Central memory CD8-positive, alpha-beta T cell (primary cell): Measurements from ENCODE around the gene PDGFD.

Experiments
- ATAC-seq: fragments of 150-1000 bp; cut with Tn5 transposase; replicated peaks from 2 replicates; pipeline ENCODE4 v1.10.0; 2022; ENCODE audit warnings: mild to moderate bottlenecking, moderate FRiP score, moderate number of reproducible peaks; ENCODE audit not compliant: poor library complexity, severe bottlenecking; ENCODE audit errors: extremely low read depth
- DNase-seq, 2 donors: peaks; one replicate each; pipeline ENCODE4 v3.0.0; 2021; ENCODE audit warnings: low spot score in 2 of 2
- H3K27ac Mint-ChIP-seq: one replicate; pipeline ENCODE4 v1.8.0; 2022; ENCODE audit warnings: low read depth, mild to moderate bottlenecking, moderate library complexity, mixed read lengths
- H3K27me3 Mint-ChIP-seq: one replicate; pipeline ENCODE4 v1.8.0; 2022; ENCODE audit warnings: mixed read lengths
- H3K36me3 Mint-ChIP-seq: one replicate; pipeline ENCODE4 v1.8.0; 2022; ENCODE audit warnings: mild to moderate bottlenecking, moderate library complexity, mixed read lengths; ENCODE audit not compliant: insufficient read depth
- H3K4me1 Mint-ChIP-seq: one replicate; pipeline ENCODE4 v1.8.0; 2022; ENCODE audit warnings: mixed read lengths
- H3K4me3 Mint-ChIP-seq: one replicate; pipeline ENCODE4 v1.8.0; 2022; ENCODE audit warnings: mild to moderate bottlenecking, moderate library complexity, mixed read lengths
- H3K9me3 Mint-ChIP-seq: one replicate; pipeline ENCODE4 v1.8.0; 2022; ENCODE audit warnings: mixed read lengths

Gene PDGFD

GRCh38 chr11:103881584-103881983 lies 282.4 kb downstream of the PDGFD start:
- H3K36me3 Mint-ChIP-seq, result no peaks in the 10 kb centered on the region
- ATAC-seq (no peak), DNase-seq (no peak)
- H3K27ac Mint-ChIP-seq, result no peak overlapping the region
- no peak overlapping the region for H3K4me3 Mint-ChIP-seq
- H3K4me1 Mint-ChIP-seq, result no peaks in the 10 kb centered on the region
- H3K27me3 Mint-ChIP-seq, result no peaks in the 10 kb centered on the region
- H3K9me3 Mint-ChIP-seq, result no peaks in the 10 kb centered on the region

GRCh38 chr11:103880968-103881367 lies 283.0 kb downstream of the PDGFD start:
- Mint-ChIP-seq H3K27me3 (no peaks in the 10 kb centered on the region), H3K27ac (no peak overlapping the region), H3K36me3 (no peaks in the 10 kb centered on the region), H3K4me1 (no peaks in the 10 kb centered on the region), H3K4me3 (no peak overlapping the region), H3K9me3 (no peaks in the 10 kb centered on the region)
- DNase-seq (no peak), ATAC-seq (no peak)

DNA sequence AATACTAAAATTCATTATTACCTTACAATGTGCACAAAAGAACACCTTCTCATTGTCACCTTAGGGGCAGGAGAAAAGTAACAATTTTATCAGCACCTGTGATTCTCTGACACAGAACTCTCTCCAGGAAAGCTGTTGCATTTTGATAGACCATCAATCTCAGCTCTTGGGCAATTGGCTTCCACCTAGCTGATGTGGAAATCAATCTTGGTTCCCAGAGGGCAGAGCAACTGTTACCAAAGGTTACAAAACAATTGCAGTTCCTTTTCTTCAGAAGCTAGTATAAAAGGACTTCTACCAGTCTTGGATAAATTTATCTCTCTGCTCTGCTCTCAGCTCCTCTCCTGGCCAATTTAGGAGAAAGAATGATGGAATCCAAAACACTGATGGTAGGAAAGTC lies 285.3 kb downstream of the PDGFD start:
- ATAC-seq (no peak), DNase-seq (no peak)
- H3K4me1 Mint-ChIP-seq, result no peaks in the 10 kb centered on the region
- H3K9me3 Mint-ChIP-seq, result no peaks in the 10 kb centered on the region
- H3K4me3 Mint-ChIP-seq, result no peak overlapping the region
- H3K27me3 Mint-ChIP-seq, result no peaks in the 10 kb centered on the region
- no peak overlapping the region for H3K27ac Mint-ChIP-seq
- no peaks in the 10 kb centered on the region for H3K36me3 Mint-ChIP-seq

- no peak for ATAC-seq
- H3K4me1 Mint-ChIP-seq, result no peaks in the 10 kb centered on the region
- H3K4me3 Mint-ChIP-seq, result no peak overlapping the region
- H3K9me3 Mint-ChIP-seq, result no peaks in the 10 kb centered on the region
- no peaks in the 10 kb centered on the region for H3K27me3 Mint-ChIP-seq
- DNase-seq, result no peak
- no peaks in the 10 kb centered on the region for H3K36me3 Mint-ChIP-seq
- H3K27ac Mint-ChIP-seq, result no peak overlapping the region
Measured at GRCh38 chr11:103877221-103877620, 286.7 kb downstream of the PDGFD start.

DNA sequence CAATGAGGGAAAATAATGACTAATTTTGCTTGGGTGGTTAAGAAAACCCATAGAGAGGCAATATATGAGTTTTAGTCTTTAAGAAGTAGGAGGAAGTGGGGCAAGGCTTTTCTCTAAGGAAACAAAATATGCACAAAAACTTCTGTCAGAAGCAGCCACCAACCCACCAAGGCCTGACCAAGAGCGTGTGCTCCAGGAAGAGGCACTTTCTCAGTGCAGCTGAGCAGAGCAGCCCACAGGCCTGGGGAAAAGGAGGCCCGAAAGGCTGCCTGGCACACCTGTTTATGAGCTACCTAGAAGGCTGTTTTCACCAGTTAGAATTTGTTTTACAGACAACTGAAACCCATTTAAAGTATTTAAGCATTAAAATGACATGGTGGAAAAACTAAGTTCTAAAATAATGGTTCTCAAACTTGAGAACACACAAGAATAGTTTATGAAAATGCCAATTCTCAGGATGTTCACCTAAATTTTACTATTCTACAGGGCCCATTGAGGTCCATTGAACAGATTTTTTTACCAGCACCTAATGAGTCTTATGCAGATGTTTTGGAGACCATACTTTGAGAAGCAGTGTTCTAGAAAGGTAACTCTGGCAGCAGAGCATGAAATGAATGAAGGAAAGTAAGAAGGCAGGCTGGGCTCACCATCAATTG lies 288.0 kb downstream of the PDGFD start:
- no peak overlapping the region for H3K4me3 Mint-ChIP-seq
- H3K4me1 Mint-ChIP-seq, result no peaks in the 10 kb centered on the region
- no peak for DNase-seq
- no peaks in the 10 kb centered on the region for H3K36me3 Mint-ChIP-seq
- H3K9me3 Mint-ChIP-seq, result no peaks in the 10 kb centered on the region
- no peak for ATAC-seq
- no peaks in the 10 kb centered on the region for H3K27me3 Mint-ChIP-seq
- no peak overlapping the region for H3K27ac Mint-ChIP-seq

GRCh38 chr11:103872748-103873147 lies 291.2 kb downstream of the PDGFD start:
- no peak overlapping the region for H3K27ac Mint-ChIP-seq
- ATAC-seq (no peak), DNase-seq (no peak)
- no peak overlapping the region for H3K4me3 Mint-ChIP-seq
- no peaks in the 10 kb centered on the region for H3K36me3 Mint-ChIP-seq
- H3K4me1 Mint-ChIP-seq, result no peaks in the 10 kb centered on the region
- H3K27me3 Mint-ChIP-seq, result no peaks in the 10 kb centered on the region
- H3K9me3 Mint-ChIP-seq, result no peaks in the 10 kb centered on the region

DNA sequence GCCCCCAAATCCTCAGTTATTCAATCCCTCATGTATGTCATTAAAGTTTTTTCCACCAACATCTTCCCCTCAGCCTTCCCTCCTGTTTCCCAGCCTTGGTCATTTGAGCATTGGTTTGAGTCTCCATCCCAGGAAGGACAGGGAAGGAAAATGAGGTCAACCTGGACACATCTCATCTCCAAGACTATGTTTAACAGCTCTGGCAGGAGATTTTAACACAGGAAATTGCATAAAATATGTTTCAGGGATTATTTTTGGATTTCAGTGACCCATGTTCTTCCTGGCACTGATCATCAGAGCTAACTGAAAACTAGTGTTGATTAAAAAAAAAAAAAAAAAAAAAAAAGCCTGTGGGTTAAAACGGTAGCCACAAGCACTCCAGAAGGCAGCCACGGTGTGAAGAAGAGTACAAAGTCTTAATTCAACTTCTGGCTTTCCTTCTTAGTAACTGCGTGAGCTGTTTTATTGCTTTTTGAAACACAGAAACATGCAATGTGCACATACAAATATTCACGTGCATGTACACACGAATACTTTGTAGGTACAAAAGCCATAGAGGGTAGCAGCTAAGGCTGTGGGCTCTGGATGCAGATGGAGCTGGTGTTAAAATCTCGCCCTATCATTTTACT lies 291.9 kb downstream of the PDGFD start:
- DNase-seq, result no peak
- no peaks in the 10 kb centered on the region for H3K4me1 Mint-ChIP-seq
- H3K36me3 Mint-ChIP-seq, result no peaks in the 10 kb centered on the region
- H3K9me3 Mint-ChIP-seq, result no peaks in the 10 kb centered on the region
- no peak overlapping the region for H3K27ac Mint-ChIP-seq
- H3K27me3 Mint-ChIP-seq, result no peaks in the 10 kb centered on the region
- no peak for ATAC-seq
- H3K4me3 Mint-ChIP-seq, result no peak overlapping the region

GRCh38 chr11:103870821-103871309 lies 293.1 kb downstream of the PDGFD start:
- H3K4me3 Mint-ChIP-seq, result no peak overlapping the region
- no peak overlapping the region for H3K27ac Mint-ChIP-seq
- H3K36me3 Mint-ChIP-seq, result no peaks in the 10 kb centered on the region
- DNase-seq (no peak), ATAC-seq (no peak)
- H3K4me1 Mint-ChIP-seq, result no peaks in the 10 kb centered on the region
- no peaks in the 10 kb centered on the region for H3K27me3 Mint-ChIP-seq
- H3K9me3 Mint-ChIP-seq, result no peaks in the 10 kb centered on the region

DNA sequence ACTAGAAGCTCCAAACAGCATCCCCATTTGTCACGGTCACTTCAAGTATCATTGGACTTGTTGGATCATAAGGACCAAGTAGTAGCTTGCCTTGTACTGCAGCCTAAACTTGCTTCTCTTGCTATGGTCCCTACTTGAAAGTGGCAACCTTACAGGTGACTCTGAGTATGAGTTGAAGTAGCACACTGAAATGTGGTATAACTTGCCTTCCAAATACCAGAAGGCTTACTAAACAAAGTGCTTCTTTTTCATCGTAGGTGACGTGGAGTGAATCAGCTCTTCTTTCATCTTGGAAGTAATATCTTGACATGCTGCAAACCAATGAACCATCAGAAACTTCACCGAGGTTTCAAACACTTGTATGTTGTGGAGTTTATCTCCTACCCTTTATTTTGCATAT lies 296.5 kb downstream of the PDGFD start:
- Mint-ChIP-seq H3K4me1 (no peaks in the 10 kb centered on the region), H3K27me3 (no peaks in the 10 kb centered on the region), H3K36me3 (no peaks in the 10 kb centered on the region), H3K4me3 (no peak overlapping the region), H3K27ac (no peak overlapping the region), H3K9me3 (no peaks in the 10 kb centered on the region)
- DNase-seq, result no peak
- ATAC-seq, result no peak

GRCh38 chr11:103863497-103863896 lies 300.4 kb downstream of the PDGFD start:
- DNase-seq, result no peak
- Mint-ChIP-seq H3K27ac (no peak overlapping the region), H3K27me3 (no peaks in the 10 kb centered on the region), H3K4me1 (no peaks in the 10 kb centered on the region), H3K4me3 (no peak overlapping the region), H3K9me3 (no peaks in the 10 kb centered on the region), H3K36me3 (no peaks in the 10 kb centered on the region)
- no peak for ATAC-seq

GRCh38 chr11:103862802-103863174 lies 301.2 kb downstream of the PDGFD start:
- DNase-seq (no peak), ATAC-seq (no peak)
- Mint-ChIP-seq H3K27me3 (no peaks in the 10 kb centered on the region), H3K9me3 (no peaks in the 10 kb centered on the region), H3K4me1 (no peaks in the 10 kb centered on the region), H3K27ac (no peak overlapping the region), H3K4me3 (no peak overlapping the region), H3K36me3 (no peaks in the 10 kb centered on the region)

DNA sequence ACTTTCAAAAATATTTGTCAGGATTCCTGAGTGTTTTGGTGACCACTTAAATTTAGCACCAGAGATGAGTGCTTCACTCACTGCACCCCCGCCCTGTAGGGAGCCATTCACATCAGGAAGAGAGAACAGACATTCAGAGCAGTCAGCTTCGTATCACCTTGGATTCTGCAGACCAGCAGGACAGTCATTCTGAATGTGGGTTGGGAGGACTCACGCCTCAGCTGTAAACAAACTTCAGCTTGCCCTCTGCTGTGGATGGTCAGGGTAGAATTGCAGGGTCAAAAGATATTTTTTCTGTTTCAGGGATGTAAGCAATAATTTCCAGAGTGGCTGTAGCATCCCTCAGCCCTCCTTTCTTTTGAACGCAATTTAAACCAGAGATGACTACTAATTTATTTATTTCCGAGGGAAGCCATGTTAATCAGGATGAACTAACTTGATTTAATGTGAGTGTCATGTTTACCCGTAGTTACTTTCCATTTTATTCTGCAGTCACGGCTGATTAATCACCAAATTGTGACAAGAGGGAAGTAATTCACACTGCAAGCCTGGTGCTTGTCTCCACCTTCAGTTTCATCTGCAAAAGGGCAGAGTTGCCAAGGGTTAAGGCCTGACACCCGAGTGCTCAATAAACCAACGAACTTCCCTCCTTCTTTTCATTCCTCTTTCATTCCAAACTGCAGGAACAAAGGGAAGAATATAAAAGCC lies 301.7 kb downstream of the PDGFD start:
- Mint-ChIP-seq H3K36me3 (no peaks in the 10 kb centered on the region), H3K27ac (no peak overlapping the region), H3K9me3 (no peaks in the 10 kb centered on the region), H3K27me3 (no peaks in the 10 kb centered on the region), H3K4me3 (no peak overlapping the region), H3K4me1 (no peaks in the 10 kb centered on the region)
- ATAC-seq (no peak), DNase-seq (no peak)
